CD1c-positive myeloid dendritic cell (primary cell): Measurements from ENCODE around the gene CDC42BPB.

Experiments
- DNase-seq: peaks from one replicate; pipeline ENCODE4 v3.0.0-alpha.2; 2016; ENCODE audit errors: extremely low spot score

The CDC42BPB gene

GRCh38 chr14:102944448-102945330 is 112.7 kb downstream of the CDC42BPB start:
- no peak for DNase-seq

- DNase-seq = no peak
Measured at GRCh38 chr14:102943979-102944378, 113.4 kb downstream of the CDC42BPB start.

- DNase-seq = no peak
Measured at GRCh38 chr14:102943454-102943853, 113.9 kb downstream of the CDC42BPB start.

- no peak for DNase-seq
Measured at GRCh38 chr14:102942069-102942468, 115.3 kb downstream of the CDC42BPB start.

GRCh38 chr14:102941419-102942011 is 115.8 kb downstream of the CDC42BPB start:
- DNase-seq = no peak

- no peak for DNase-seq
Measured at GRCh38 chr14:102940729-102941362, 116.5 kb downstream of the CDC42BPB start.

GRCh38 chr14:102939820-102940561 is 117.4 kb downstream of the CDC42BPB start:
- no peak for DNase-seq

- DNase-seq = no peak
Measured at GRCh38 chr14:102939329-102939728, 118.0 kb downstream of the CDC42BPB start.

GRCh38 chr14:102938191-102938590 is 119.2 kb downstream of the CDC42BPB start:
- DNase-seq = no peak

GRCh38 chr14:102937331-102938175 is 119.8 kb downstream of the CDC42BPB start:
- no peak for DNase-seq

GRCh38 chr14:102935756-102936155 is 121.6 kb downstream of the CDC42BPB start:
- no peak for DNase-seq

- DNase-seq = no peak
Measured at GRCh38 chr14:102933618-102934231, 123.6 kb downstream of the CDC42BPB start.

- DNase-seq = no peak
Measured at GRCh38 chr14:102932484-102933248, 124.7 kb downstream of the CDC42BPB start.

- no peak for DNase-seq
Measured at GRCh38 chr14:102931580-102932285, 125.6 kb downstream of the CDC42BPB start.

- peak; percentile 12 for DNase-seq
Measured at GRCh38 chr14:102930753-102931579, 126.4 kb downstream of the CDC42BPB start.

- no peak for DNase-seq
Measured at GRCh38 chr14:102930138-102930752, 127.1 kb downstream of the CDC42BPB start.

GRCh38 chr14:102929241-102930137 is 127.9 kb downstream of the CDC42BPB start:
- DNase-seq = no peak
